Measurements from ENCODE around the gene MAML3. TPM values are rescaled to one million over a fixed set of nuclear protein-coding genes. Genes with fewer than 3 reads are reported as not detected.

Gene MAML3
- total RNA-seq, 6 experiments from 2014 or later: 1.2 to 1.9 (median 1.6) TPM

- peak overlapping the region; percentile 86 for H3K4me3 Mint-ChIP-seq
Measured at GRCh38 chr4:139886798-139887197, 267.2 kb downstream of the MAML3 start.

GRCh38 chr4:139884438-139884837 lies 269.5 kb downstream of the MAML3 start:
- peaks cover 27% of the 10 kb centered on the region for H3K4me1 Mint-ChIP-seq (ENCODE audit: low read depth)

More at GRCh38 chr4:139886798-139887197, 267.2 kb downstream of the MAML3 start:
- Mint-ChIP-seq H3K27me3 (ENCODE audit: insufficient read depth) (no peaks in the 10 kb centered on the region), H3K9me3 (no peaks in the 10 kb centered on the region), H3K4me1 (ENCODE audit: low read depth) (peaks cover 27% of the 10 kb centered on the region), H3K36me3 (ENCODE audit: low read depth) (peaks cover 13% of the 10 kb centered on the region; the same call in 1 of the 2 replicates), H3K27ac (peak overlapping the region; percentile 24)
- no peak for TF ChIP-seq CTCF (IDR thresholded peaks at IDR 0.05)
- no peak for DNase-seq

GRCh38 chr4:139880841-139881240 lies 273.1 kb downstream of the MAML3 start:
- Mint-ChIP-seq H3K27me3 (ENCODE audit: insufficient read depth) (no peaks in the 10 kb centered on the region), H3K27ac (no peak overlapping the region), H3K36me3 (ENCODE audit: low read depth) (peaks cover 7% of the 10 kb centered on the region; the same call in 1 of the 2 replicates), H3K4me1 (ENCODE audit: low read depth) (peaks cover 2% of the 10 kb centered on the region; the same call in 1 of the 2 replicates), H3K4me3 (no peak overlapping the region), H3K9me3 (no peaks in the 10 kb centered on the region)
- DNase-seq: no peak
- TF ChIP-seq CTCF (IDR thresholded peaks at IDR 0.05): no peak

More at GRCh38 chr4:139884438-139884837, 269.5 kb downstream of the MAML3 start:
- DNase-seq: no peak
- H3K27me3 Mint-ChIP-seq (ENCODE audit: insufficient read depth): no peaks in the 10 kb centered on the region
- peaks cover 7% of the 10 kb centered on the region; the same call in 1 of the 2 replicates for H3K36me3 Mint-ChIP-seq (ENCODE audit: low read depth)
- H3K9me3 Mint-ChIP-seq: no peaks in the 10 kb centered on the region
- H3K27ac Mint-ChIP-seq: no peak overlapping the region
- TF ChIP-seq CTCF (IDR thresholded peaks at IDR 0.05): no peak
- no peak overlapping the region for H3K4me3 Mint-ChIP-seq

GRCh38 chr4:139878050-139878449 lies 275.9 kb downstream of the MAML3 start:
- Mint-ChIP-seq H3K36me3 (ENCODE audit: low read depth) (peaks cover 11% of the 10 kb centered on the region), H3K4me1 (ENCODE audit: low read depth) (peaks cover 9% of the 10 kb centered on the region), H3K27ac (no peak overlapping the region), H3K4me3 (no peak overlapping the region), H3K9me3 (no peaks in the 10 kb centered on the region), H3K27me3 (ENCODE audit: insufficient read depth) (no peaks in the 10 kb centered on the region)
- no peak for TF ChIP-seq CTCF (IDR thresholded peaks at IDR 0.05)
- DNase-seq: no peak

- no peak for DNase-seq
Measured at GRCh38 chr4:139876337-139876941, 277.5 kb downstream of the MAML3 start.

More at GRCh38 chr4:139876337-139876941, 277.5 kb downstream of the MAML3 start:
- peaks cover 2% of the 10 kb centered on the region; the same call in 1 of the 2 replicates for H3K27me3 Mint-ChIP-seq (ENCODE audit: insufficient read depth)
- peaks cover 13% of the 10 kb centered on the region; the same call in 1 of the 2 replicates for H3K36me3 Mint-ChIP-seq (ENCODE audit: low read depth)
- H3K4me1 Mint-ChIP-seq (ENCODE audit: low read depth): peaks cover 24% of the 10 kb centered on the region
- peaks cover under 1% of the 10 kb centered on the region; the same call in 1 of the 2 replicates for H3K9me3 Mint-ChIP-seq
- H3K4me3 Mint-ChIP-seq: no peak overlapping the region
- TF ChIP-seq CTCF (IDR thresholded peaks at IDR 0.05): no peak
- H3K27ac Mint-ChIP-seq: no peak overlapping the region

Measured in HFFc6 (cell line).